GM21526 (cell line): Measurements from ENCODE around the gene RLN2.
"Not testable (repeated sequence)": the region's sequence is repeated elsewhere in the genome, so short reads cannot be mapped to it uniquely, and the experiment has no call there.

ENCODE experiments used
- ATAC-seq: cut with Tn5 transposase; IDR thresholded peaks from one replicate; pipeline ENCODE4 v1.9.1; 2021; ENCODE audit warnings: moderate library complexity; ENCODE audit not compliant: unreplicated experiment, low FRiP score

The RLN2 gene, protein sequence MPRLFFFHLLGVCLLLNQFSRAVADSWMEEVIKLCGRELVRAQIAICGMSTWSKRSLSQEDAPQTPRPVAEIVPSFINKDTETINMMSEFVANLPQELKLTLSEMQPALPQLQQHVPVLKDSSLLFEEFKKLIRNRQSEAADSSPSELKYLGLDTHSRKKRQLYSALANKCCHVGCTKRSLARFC

GRCh38 chr9:5303840-5304795, at the start of gene RLN2:
TSS of gene RLN2 (minus strand) at chr9:5304716. CDS start at chr9:5304580, 136 bp downstream.
- peak; percentile 99 for ATAC-seq

GRCh38 chr9:5354184-5354583, 49.7 kb upstream of the RLN2 start:
- no peak for ATAC-seq

GRCh38 chr9:5352637-5353248, 48.2 kb upstream of the RLN2 start:
- no peak for ATAC-seq

DNA sequence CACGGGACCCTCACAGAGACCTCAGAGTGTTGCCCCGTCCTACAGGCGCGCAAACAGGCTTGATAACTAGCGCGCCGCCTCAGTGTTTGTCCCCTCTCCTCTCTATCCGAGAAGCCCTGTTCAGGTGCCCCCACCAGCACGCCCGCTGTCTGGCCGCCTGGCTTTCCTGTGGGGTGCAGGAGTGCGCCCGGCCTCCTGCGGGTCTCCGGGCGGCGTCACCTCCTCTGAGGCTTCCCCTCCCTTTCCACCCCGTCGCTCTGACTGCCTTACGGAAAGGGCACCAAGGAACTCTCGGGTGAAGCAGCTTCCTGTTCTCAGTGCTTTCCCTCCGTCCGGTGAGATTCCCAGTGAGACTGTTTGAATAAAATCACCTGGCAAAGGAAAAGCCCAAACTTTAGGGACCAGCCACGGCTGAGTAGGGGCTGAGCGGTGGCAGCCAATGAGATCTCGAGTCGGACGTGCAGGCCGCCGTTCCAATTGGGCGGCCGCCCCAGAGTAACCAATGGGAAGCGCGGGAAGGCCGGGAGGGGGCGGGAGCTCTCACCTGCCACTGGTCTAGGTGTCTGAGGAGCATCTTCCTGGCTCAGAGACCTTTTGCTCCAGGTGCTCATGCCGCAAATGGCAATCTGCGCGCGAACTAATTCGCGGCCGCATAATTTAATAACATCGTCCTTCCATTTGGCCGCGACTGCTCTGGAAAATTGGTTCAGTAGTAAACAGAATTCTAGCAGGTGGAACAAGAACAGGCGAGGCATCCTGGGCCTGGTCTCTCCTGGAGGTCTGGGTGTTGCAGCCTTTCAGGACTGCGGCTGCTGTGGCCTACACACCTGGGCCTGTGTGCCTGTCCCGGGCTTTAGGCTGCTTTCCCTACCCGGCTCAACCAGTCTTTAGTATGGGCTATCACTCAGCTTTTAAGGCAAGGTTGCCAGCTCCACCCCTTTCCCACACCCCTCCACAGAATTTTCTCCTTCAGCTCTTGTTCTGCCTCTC, 34.8 kb upstream of the RLN2 start, which contains the start of gene RLN1:
Gene RLN1, minus strand, starts transcription at position 885 of the 990 bp plus-strand sequence. Its CDS starts 130 bp downstream, at position 755.
- peak; percentile 99 for ATAC-seq

- no peak for ATAC-seq
These were observed 32.2 kb upstream of the RLN2 start for GRCh38 chr9:5336688-5337087.

DNA sequence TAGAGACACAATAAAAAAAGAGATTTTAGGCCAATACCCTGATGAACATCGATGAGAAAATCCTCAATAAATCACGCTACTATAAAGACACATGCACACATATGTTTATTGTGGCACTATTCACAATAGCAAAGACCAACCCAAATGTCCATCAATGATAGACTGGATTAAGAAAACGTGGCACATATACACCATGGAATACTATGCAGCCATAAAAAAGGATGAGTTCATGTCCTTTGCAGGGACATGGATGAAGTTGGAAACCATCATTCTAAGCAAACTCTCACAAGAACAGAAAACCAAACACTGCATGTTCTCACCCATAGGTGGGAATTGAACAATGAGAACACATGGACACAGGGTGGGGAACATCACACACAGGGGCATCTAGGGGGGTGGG, 26.8 kb upstream of the RLN2 start:
- ATAC-seq = not testable (repeated sequence)

- ATAC-seq = no peak
These were observed 22.5 kb upstream of the RLN2 start for GRCh38 chr9:5326893-5327548.

- no peak for ATAC-seq
These were observed 21.7 kb upstream of the RLN2 start for GRCh38 chr9:5326187-5326586.

- not testable (repeated sequence) for ATAC-seq
These were observed 17.1 kb upstream of the RLN2 start for GRCh38 chr9:5321601-5322000.

DNA sequence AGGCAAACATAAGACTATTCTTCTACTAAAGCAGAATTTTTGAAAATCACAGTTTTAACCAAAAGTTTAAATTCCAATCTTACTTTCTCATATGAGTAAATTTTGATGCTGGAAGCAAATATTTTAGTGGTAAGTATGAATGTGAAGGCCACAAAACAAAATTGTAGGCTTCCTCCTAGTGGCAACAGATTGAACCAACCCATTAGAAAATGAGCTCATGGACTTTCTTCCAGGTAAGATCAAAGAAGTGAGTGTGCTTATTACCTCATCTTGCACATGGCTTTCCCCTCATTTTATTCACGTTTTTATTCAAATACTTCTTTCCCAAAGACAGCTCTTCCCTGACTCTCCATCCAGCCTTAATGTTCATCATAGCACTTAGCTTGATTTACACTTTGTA, 16.5 kb upstream of the RLN2 start:
- ATAC-seq = no peak

DNA sequence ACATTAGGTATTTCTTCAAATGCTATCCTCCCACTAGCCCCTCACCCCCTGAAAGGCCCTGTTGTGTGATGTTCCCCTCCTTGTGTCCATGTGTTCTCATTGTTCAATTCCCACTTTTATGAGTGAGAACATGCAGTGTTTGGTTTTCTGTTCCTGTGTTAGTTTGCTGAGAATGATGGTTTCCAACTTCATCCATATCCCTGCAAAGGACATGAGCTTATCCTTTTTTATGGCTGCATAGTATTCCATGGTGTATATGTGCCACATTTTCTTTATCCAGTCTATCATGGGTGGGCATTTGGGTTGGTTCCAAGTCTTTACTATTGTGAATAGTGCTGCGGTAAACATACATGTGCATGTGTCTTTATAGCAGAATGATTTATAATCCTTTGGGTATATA, 11.9 kb upstream of the RLN2 start:
- not testable (repeated sequence) for ATAC-seq

- no peak for ATAC-seq
These were observed 10.8 kb upstream of the RLN2 start for GRCh38 chr9:5315187-5315923.

DNA sequence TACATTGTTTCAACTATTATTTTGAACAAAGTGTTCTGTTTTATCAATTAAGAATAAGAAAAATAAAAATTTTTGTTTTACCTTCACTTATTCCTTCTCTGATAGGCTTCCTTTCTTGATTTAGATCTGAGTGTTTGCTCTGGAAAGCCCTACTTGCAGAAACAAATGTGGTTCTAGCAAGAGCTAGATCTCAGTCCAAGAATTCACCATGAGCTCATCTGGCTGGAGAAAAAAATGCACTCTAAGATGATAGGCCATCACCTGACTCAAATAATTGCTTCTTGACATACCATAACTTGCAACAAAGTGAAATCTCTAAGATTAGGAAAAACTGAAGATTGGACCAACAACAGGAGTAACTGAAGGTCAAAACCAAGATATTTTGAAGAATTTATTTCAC, 6.3 kb upstream of the RLN2 start:
- no peak for ATAC-seq

DNA sequence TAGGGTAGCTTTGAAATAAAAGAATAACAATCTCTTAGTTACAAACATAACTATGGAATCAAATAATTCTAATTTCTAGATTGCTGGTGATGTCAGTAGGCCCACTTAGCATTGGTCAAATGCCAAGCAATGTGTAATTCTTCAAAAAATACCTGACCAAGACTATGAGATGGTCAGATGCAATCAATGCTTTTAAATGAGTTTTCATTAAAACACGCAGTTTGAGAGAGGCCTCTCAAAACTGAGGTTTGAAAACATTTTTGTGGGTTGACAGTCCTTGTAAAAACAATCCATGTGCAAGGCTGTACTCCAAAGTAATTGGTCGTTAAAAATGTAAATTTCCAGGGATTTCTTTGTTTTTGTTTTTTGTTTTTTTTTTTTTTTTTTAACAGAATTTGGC, 1.2 kb upstream of the RLN2 start:
- ATAC-seq = no peak

- ATAC-seq = no peak
These were observed 3.0 kb downstream of the RLN2 start for GRCh38 chr9:5301544-5301943.

GRCh38 chr9:5292141-5292540, 12.4 kb downstream of the RLN2 start:
- no peak for ATAC-seq

DNA sequence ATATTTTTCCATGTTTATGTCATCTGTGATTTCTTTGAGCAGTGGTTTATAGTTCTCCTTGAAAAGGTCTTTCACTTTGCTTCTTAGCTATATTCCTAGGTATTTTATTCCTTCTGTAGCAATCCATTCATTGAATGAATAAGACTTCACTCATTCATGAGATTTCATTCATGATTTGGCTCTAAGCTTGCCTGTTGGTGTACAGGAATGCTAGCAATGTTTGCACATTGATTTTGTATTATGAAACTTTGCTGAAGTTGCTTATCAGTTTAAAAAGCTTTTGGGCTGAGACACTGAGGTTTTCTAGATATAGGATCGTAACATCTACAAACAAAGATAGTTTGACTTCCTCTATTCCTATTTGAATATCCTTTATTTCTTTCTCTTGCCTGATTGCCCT, 15.9 kb downstream of the RLN2 start:
- ATAC-seq = no peak

DNA sequence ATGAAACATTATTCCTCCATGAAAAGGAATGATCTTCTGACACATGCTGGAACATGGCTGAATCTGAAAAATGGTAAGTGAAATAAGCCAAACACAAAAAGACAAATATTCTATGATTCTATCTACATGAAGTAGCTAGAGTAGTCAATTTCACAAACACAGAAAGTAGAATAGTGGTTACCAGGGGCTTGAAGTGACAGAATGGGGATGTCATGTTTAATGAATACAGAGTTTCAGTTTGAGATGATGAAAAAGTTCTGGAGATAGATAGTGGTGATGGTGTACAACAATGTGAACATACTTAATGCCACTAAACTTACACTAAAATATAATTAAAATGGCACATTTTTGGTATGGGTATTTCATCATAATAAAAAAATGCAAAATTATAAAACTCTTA, 18.3 kb downstream of the RLN2 start:
- no peak for ATAC-seq

DNA sequence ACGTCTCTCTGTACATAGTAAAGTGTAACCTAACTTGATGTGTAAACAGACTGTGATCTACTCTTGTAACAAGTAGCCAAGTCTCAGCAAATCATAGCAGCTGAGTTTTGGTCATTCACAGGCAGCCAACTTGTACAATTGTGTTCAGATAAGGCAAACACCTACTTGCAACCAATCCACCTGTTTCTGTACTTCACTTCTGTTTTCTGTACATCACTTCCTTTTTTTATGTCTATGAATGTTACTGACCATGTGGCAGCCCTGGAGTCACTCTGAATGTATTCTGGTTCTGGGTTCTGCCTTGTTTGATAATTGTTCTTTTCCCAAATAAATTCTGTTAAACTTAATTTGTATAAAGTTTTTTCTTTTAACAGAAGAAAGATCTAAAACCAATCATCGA, 26.0 kb downstream of the RLN2 start:
- peak; percentile 88 for ATAC-seq
